Endometrium (tissue), 2 donors: Measurements from ENCODE around the gene NPS.

ENCODE experiments used
- FAIRE-seq: peaks from 2 replicates; lab custom pipeline; 2012; peaks lifted over from hg19 to GRCh38; lab: Jason Lieb, UNC
- donor health status: control.
- donor health status: control.

The NPS gene

GRCh38 chr10:127549009-127549408 is at the start of gene NPS:
NPS (plus strand) TSS chr10:127549309; CDS start chr10:127549369, 60 bp downstream.
- no peak for FAIRE-seq

- FAIRE-seq, result no peak
Measured at GRCh38 chr10:127500127-127500526, 49.0 kb upstream of the NPS start.

- no peak for FAIRE-seq
Measured at GRCh38 chr10:127506094-127506493, 43.0 kb upstream of the NPS start.

GRCh38 chr10:127522298-127522697 is 26.8 kb upstream of the NPS start:
- FAIRE-seq, result no peak

- FAIRE-seq, result no peak
Measured at GRCh38 chr10:127523476-127523875, 25.6 kb upstream of the NPS start.

- FAIRE-seq, result no peak
Measured at GRCh38 chr10:127524229-127524628, 24.9 kb upstream of the NPS start.

GRCh38 chr10:127524908-127525665 is 24.0 kb upstream of the NPS start:
- FAIRE-seq, result no peak

GRCh38 chr10:127525686-127526085 is 23.4 kb upstream of the NPS start:
- FAIRE-seq, result no peak

GRCh38 chr10:127526161-127526560 is 22.9 kb upstream of the NPS start:
- no peak for FAIRE-seq

GRCh38 chr10:127527320-127527719 is 21.8 kb upstream of the NPS start:
- FAIRE-seq, result no peak

GRCh38 chr10:127527891-127528290 is 21.2 kb upstream of the NPS start:
- FAIRE-seq, result no peak

- no peak for FAIRE-seq
Measured at GRCh38 chr10:127532193-127532592, 16.9 kb upstream of the NPS start.

GRCh38 chr10:127532659-127533058 is 16.4 kb upstream of the NPS start:
- no peak for FAIRE-seq

- FAIRE-seq, result no peak
Measured at GRCh38 chr10:127534074-127534473, 15.0 kb upstream of the NPS start.

GRCh38 chr10:127534496-127534895 is 14.6 kb upstream of the NPS start:
- FAIRE-seq, result no peak

GRCh38 chr10:127535802-127536515 is 13.2 kb upstream of the NPS start:
- FAIRE-seq, result no peak

GRCh38 chr10:127536972-127537760 is 11.9 kb upstream of the NPS start:
- no peak for FAIRE-seq

- no peak for FAIRE-seq
Measured at GRCh38 chr10:127537924-127538323, 11.2 kb upstream of the NPS start.

- no peak for FAIRE-seq
Measured at GRCh38 chr10:127548022-127548421, 1.1 kb upstream of the NPS start.

GRCh38 chr10:127550861-127551260 is 1.8 kb downstream of the NPS start:
- FAIRE-seq, result no peak

GRCh38 chr10:127552446-127552845 is 3.3 kb downstream of the NPS start:
- no peak for FAIRE-seq

GRCh38 chr10:127553417-127553816 is 4.3 kb downstream of the NPS start:
- no peak for FAIRE-seq

GRCh38 chr10:127556916-127557315 is 7.8 kb downstream of the NPS start:
- FAIRE-seq, result no peak
